Colon (tissue), 2 donors: ENCODE data around the gene LYRM9.
"Not testable (repeated sequence)": the region's sequence is repeated elsewhere in the genome, so short reads cannot be mapped to it uniquely, and the experiment has no call there.

ENCODE experiments used
- FAIRE-seq: peaks from 2 replicates; lab custom pipeline; 2012; peaks lifted over from hg19 to GRCh38; lab: Jason Lieb, UNC
- donor health status: control.
- donor health status: control.

The LYRM9 gene

GRCh38 chr17:27892866-27893769, at the start of gene LYRM9:
Gene LYRM9, minus strand, starts transcription at chr17:27893365. Its CDS starts 10,671 bp downstream, at chr17:27882694.
- FAIRE-seq, result no peak

- no peak for FAIRE-seq
Measured at GRCh38 chr17:27940503-27941428, 47.6 kb upstream of the LYRM9 start.

GRCh38 chr17:27939474-27940465, 46.6 kb upstream of the LYRM9 start:
- FAIRE-seq, result no peak

GRCh38 chr17:27938864-27939263, 45.7 kb upstream of the LYRM9 start:
- no peak for FAIRE-seq

GRCh38 chr17:27938241-27938640, 45.1 kb upstream of the LYRM9 start:
- FAIRE-seq, result no peak

GRCh38 chr17:27937025-27937546, 43.9 kb upstream of the LYRM9 start:
- FAIRE-seq, result no peak

- FAIRE-seq, result no peak
Measured at GRCh38 chr17:27930000-27930399, 36.8 kb upstream of the LYRM9 start.

- FAIRE-seq, result no peak
Measured at GRCh38 chr17:27928587-27928986, 35.4 kb upstream of the LYRM9 start.

GRCh38 chr17:27927781-27928180, 34.6 kb upstream of the LYRM9 start:
- FAIRE-seq, result no peak

- no peak for FAIRE-seq
Measured at GRCh38 chr17:27921599-27921998, 28.4 kb upstream of the LYRM9 start.

- FAIRE-seq, result no peak
Measured at GRCh38 chr17:27921077-27921476, 27.9 kb upstream of the LYRM9 start.

GRCh38 chr17:27920569-27920968, 27.4 kb upstream of the LYRM9 start:
- no peak for FAIRE-seq

GRCh38 chr17:27919079-27919478, 25.9 kb upstream of the LYRM9 start:
- FAIRE-seq, result no peak

- no peak for FAIRE-seq
Measured at GRCh38 chr17:27918498-27918897, 25.3 kb upstream of the LYRM9 start.

- FAIRE-seq, result no peak
Measured at GRCh38 chr17:27917000-27917399, 23.8 kb upstream of the LYRM9 start.

GRCh38 chr17:27915709-27916108, 22.5 kb upstream of the LYRM9 start:
- FAIRE-seq, result no peak

- no peak for FAIRE-seq
Measured at GRCh38 chr17:27914382-27914781, 21.2 kb upstream of the LYRM9 start.

- no peak for FAIRE-seq
Measured at GRCh38 chr17:27912964-27913363, 19.8 kb upstream of the LYRM9 start.

- not testable (repeated sequence) for FAIRE-seq
Measured at GRCh38 chr17:27912299-27912698, 19.1 kb upstream of the LYRM9 start.

GRCh38 chr17:27907976-27908558, 14.9 kb upstream of the LYRM9 start:
- no peak for FAIRE-seq

GRCh38 chr17:27906623-27907022, 13.5 kb upstream of the LYRM9 start:
- no peak for FAIRE-seq
